GM18951 (cell line): Measurements from ENCODE around the gene TIMP2.

Source experiments
- POLR2A ChIP-seq: IDR thresholded peaks from 4 replicates; pipeline ENCODE4 v1.6.1; 2011; ENCODE audit warnings: mild to moderate bottlenecking; ENCODE audit not compliant: insufficient read length, insufficient read depth; ENCODE audit errors: extremely low read depth
- in situ Hi-C: fragments of 300-500 bp; cut with MboI; formaldehyde crosslinking; loops from one replicate; pipeline ENCODE4 v1.12.0; 2022; ENCODE audit warnings: low sequenced_read_pairs, mixed read lengths, inconsistent platforms; ENCODE audit not compliant: unreplicated experiment

The TIMP2 gene

GRCh38 chr17:78842881-78843565 is 82.2 kb downstream of the TIMP2 start:
- no peak for TF ChIP-seq POLR2A
- in situ Hi-C loops: no loop called here

- in situ Hi-C loops: no loop called here
- peak; percentile 94 for TF ChIP-seq POLR2A
Observed at GRCh38 chr17:78840780-78841611, 84.2 kb downstream of the TIMP2 start, which contains the start of gene USP36. Gene USP36, minus strand, starts transcription at chr17:78840814. Its CDS starts 4,451 bp downstream, at chr17:78836363.

GRCh38 chr17:78840530-78840779 is 84.7 kb downstream of the TIMP2 start:
- in situ Hi-C loops: no loop called here
- no peak for TF ChIP-seq POLR2A

GRCh38 chr17:78839762-78840529 is 85.2 kb downstream of the TIMP2 start:
- in situ Hi-C loops: no loop called here

GRCh38 chr17:78839235-78839761 is 85.9 kb downstream of the TIMP2 start:
- no peak for TF ChIP-seq POLR2A
- in situ Hi-C loops: no loop called here

More at GRCh38 chr17:78839762-78840529, 85.2 kb downstream of the TIMP2 start:
- no peak for TF ChIP-seq POLR2A

GRCh38 chr17:78838574-78839005 is 86.6 kb downstream of the TIMP2 start:
- in situ Hi-C loops: no loop called here
- TF ChIP-seq POLR2A: no peak

GRCh38 chr17:78836420-78837021 is 88.7 kb downstream of the TIMP2 start:
- in situ Hi-C loops: no loop called here
- no peak for TF ChIP-seq POLR2A

- in situ Hi-C loops: no loop called here
- TF ChIP-seq POLR2A: no peak
Observed at GRCh38 chr17:78834571-78834970, 90.6 kb downstream of the TIMP2 start.

- TF ChIP-seq POLR2A: no peak
- in situ Hi-C loops: no loop called here
Observed at GRCh38 chr17:78832541-78832810, 92.7 kb downstream of the TIMP2 start.

GRCh38 chr17:78831688-78832540 is 93.3 kb downstream of the TIMP2 start:
- in situ Hi-C loops: no loop called here
- no peak for TF ChIP-seq POLR2A

GRCh38 chr17:78829477-78829876 is 95.7 kb downstream of the TIMP2 start:
- in situ Hi-C loops: no loop called here
- TF ChIP-seq POLR2A: no peak

- in situ Hi-C loops: no loop called here
- TF ChIP-seq POLR2A: no peak
Observed at GRCh38 chr17:78828470-78829185, 96.6 kb downstream of the TIMP2 start.
